Spleen (tissue), 7 donors: ENCODE results near the gene MUC2.

Experiments
- POLR2A ChIP-seq, 3 donors: fragments of 450-650 bp; IDR thresholded peaks; one replicate each; pipeline ENCODE4 v1.5.1; 2017; ENCODE audit warnings: antibody characterized with exemption in 3 of 3, mild to moderate bottlenecking in 1 of 3
- TF ChIP-seq, protein P1 (sequence below), 11 experiments: fragments of 200-600 bp in 7 of 11; fragments of 450-650 bp in 4 of 11; sonication (generic) in 4 of 11; IDR thresholded peaks in 8 of 11; conservative IDR thresholded peaks in 3 of 11; 1 replicate in 7 of 11; 2 replicates in 4 of 11; pipeline versions ENCODE4 v1.4.0 to v1.8.0; 2016 to 2021; ENCODE audit warnings: antibody characterized with exemption in 11 of 11, inconsistent platforms in 4 of 11, mild to moderate bottlenecking in 1 of 11
- donor health status: DM: no; HTN: no; CAD: no; lungs with moderate emphysema.
- donor health status: DM: no; HTN: no; CAD: no.
- donor health status: DM: no; HTN: no; CAD: no.

DNA sequence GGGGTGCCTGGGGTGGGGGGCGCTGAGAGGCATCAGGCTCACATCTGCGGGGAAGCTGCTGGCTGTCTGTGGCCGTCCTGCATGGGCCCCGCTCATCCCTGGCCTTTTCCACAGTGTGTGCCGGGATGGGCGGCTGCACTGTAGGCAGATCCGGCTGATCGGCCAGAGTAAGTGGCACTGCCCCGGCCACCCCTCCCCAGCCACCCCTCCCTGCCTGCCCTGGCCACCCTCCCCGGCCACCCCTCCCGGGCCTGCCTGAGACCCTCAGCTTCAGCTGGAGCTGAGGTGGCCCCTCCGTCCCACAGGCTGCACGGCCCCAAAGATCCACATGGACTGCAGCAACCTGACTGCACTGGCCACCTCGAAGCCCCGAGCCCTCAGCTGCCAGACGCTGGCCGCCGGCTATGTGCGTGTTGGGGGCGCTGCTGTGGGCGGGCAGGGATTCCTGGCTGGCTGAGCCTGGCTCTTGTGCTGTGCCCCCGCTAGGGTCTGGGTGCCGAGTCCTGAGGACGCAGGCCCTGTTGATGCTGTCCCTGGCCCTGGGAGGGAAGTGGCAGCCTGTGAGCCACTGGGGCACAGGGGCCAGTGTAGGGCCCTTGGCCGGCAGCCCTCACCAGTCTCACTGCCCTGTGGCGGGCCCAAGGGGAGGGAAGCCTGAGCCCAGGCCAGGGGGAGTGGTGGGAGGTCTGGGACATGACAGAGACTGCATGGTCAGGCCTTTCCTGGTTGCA lies 10.9 kb downstream of the MUC2 start:
- TF ChIP-seq POLR2A (IDR thresholded peaks at IDR 0.05) = no peak
- TF ChIP-seq, protein P1, sequence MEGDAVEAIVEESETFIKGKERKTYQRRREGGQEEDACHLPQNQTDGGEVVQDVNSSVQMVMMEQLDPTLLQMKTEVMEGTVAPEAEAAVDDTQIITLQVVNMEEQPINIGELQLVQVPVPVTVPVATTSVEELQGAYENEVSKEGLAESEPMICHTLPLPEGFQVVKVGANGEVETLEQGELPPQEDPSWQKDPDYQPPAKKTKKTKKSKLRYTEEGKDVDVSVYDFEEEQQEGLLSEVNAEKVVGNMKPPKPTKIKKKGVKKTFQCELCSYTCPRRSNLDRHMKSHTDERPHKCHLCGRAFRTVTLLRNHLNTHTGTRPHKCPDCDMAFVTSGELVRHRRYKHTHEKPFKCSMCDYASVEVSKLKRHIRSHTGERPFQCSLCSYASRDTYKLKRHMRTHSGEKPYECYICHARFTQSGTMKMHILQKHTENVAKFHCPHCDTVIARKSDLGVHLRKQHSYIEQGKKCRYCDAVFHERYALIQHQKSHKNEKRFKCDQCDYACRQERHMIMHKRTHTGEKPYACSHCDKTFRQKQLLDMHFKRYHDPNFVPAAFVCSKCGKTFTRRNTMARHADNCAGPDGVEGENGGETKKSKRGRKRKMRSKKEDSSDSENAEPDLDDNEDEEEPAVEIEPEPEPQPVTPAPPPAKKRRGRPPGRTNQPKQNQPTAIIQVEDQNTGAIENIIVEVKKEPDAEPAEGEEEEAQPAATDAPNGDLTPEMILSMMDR (IDR thresholded peaks at IDR 0.05 in 8 of 11, conservative IDR thresholded peaks at IDR 0.05 in 3 of 11) = no peak
